GM23248 (cell line): ENCODE results near the gene BMS1.

ENCODE experiments used
- EZH2 ChIP-seq: fragments of 200-600 bp; sonication (generic); IDR thresholded peaks from 2 replicates; pipeline ENCODE4 v1.6.1; 2018; ENCODE audit warnings: antibody characterized with exemption, mild to moderate bottlenecking; ENCODE audit not compliant: insufficient read depth, poor library complexity, severe bottlenecking
- EZH2phosphoT487 ChIP-seq: fragments of 200-600 bp; sonication (generic); IDR thresholded peaks from 2 replicates; pipeline ENCODE4 v1.6.1; 2018; ENCODE audit warnings: antibody characterized with exemption, moderate library complexity, mild to moderate bottlenecking, low read depth; ENCODE audit not compliant: insufficient read depth

- no peak for TF ChIP-seq EZH2
- TF ChIP-seq EZH2phosphoT487 = no peak
Measured at GRCh38 chr10:42744134-42744701, 38.4 kb upstream of the BMS1 start.
